ENCODE measurements around the gene AQP3. TPM values are rescaled to one million over a fixed set of nuclear protein-coding genes. Genes with fewer than 3 reads are reported as not detected.

AQP3 gene
- total RNA-seq, 2 donors from 2014 or later: 2.2 to 2.7 TPM

DNA sequence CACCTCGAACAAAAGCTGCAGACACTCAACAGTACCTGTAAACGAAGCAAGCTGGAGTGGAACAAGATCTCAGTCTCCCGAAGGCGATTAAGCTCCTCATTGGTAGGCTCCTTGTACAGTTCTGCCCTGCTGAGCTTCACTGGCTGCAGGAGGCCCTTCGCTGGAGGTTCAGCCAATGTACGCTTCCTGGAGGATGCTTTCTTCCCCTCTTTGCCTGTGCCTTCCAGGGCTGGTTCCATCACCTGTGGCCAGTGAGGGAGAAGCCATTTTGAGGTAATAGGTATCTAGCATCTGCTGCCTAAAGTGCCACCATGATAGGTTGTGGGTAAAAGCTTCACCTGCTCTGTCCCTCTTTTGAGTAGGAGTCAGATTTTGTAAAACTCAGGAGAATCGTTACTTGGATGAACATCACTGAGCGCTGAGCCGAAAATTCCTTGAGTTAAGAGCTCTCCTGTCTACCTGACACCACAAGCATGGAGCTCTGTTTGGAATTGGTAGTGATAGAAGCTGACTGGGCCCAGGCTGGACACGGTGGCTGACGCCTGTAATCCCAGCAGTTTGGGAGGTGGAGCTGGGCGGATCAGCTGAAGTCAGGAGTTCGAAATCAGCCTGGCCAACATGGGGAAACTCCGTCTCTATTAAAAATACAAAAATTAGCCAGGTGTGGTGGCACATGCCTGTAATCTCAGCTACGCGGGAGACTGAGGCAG lies 24.9 kb upstream of the AQP3 start:
- no peak overlapping the region for H3K27ac ChIP-seq (ENCODE audit: low read depth, low read length)
- Mint-ChIP-seq H3K4me1 (peaks cover 11% of the 10 kb centered on the region), H3K27ac (no peak overlapping the region), H3K27me3 (ENCODE audit: insufficient read depth) (no peaks in the 10 kb centered on the region), H3K36me3 (ENCODE audit: low read depth) (peaks cover 42% of the 10 kb centered on the region), H3K4me3 (peak overlapping the region; percentile 99), H3K9me3 (no peaks in the 10 kb centered on the region)
- H3K27me3 ChIP-seq (ENCODE audit: control insufficient read depth, insufficient read depth, low read length, poor library complexity, severe bottlenecking): no peaks in the 10 kb centered on the region
- TF ChIP-seq CTCF (conservative IDR thresholded peaks at IDR 0.05): no peak
- peaks cover 34% of the 10 kb centered on the region for H3K36me3 ChIP-seq (ENCODE audit: control insufficient read depth, insufficient read depth, low read length)
- H3K4me3 ChIP-seq (ENCODE audit: low read length): peak overlapping the region; percentile 100
- H3K9ac ChIP-seq (ENCODE audit: extremely low read depth, low read length, poor library complexity, severe bottlenecking): no peak overlapping the region
- H3K9me3 ChIP-seq (ENCODE audit: control insufficient read depth, low read length): no peaks in the 10 kb centered on the region
- no peaks in the 10 kb centered on the region for H3K4me1 ChIP-seq (ENCODE audit: control insufficient read depth, insufficient read depth, low read length)
- DNase-seq: no peak
- 93% methylated on average over 11 to 16 of the region's 16 CpGs for WGBS, 2 experiments (ENCODE audit: insufficient coverage in 1 of 2, insufficient read length in 1 of 2)

- H3K9me3 ChIP-seq (ENCODE audit: control insufficient read depth, low read length): no peaks in the 10 kb centered on the region
- Mint-ChIP-seq H3K36me3 (ENCODE audit: low read depth) (peaks cover 46% of the 10 kb centered on the region), H3K27ac (peak overlapping the region; percentile 6), H3K9me3 (no peaks in the 10 kb centered on the region), H3K4me3 (no peak overlapping the region), H3K27me3 (ENCODE audit: insufficient read depth) (no peaks in the 10 kb centered on the region), H3K4me1 (peaks cover 11% of the 10 kb centered on the region)
- no peaks in the 10 kb centered on the region for H3K4me1 ChIP-seq (ENCODE audit: control insufficient read depth, insufficient read depth, low read length)
- no peak for DNase-seq
- H3K9ac ChIP-seq (ENCODE audit: extremely low read depth, low read length, poor library complexity, severe bottlenecking): no peak overlapping the region
- no peak for TF ChIP-seq CTCF (conservative IDR thresholded peaks at IDR 0.05)
- no peaks in the 10 kb centered on the region for H3K27me3 ChIP-seq (ENCODE audit: control insufficient read depth, insufficient read depth, low read length, poor library complexity, severe bottlenecking)
- H3K27ac ChIP-seq (ENCODE audit: low read depth, low read length): no peak overlapping the region
- no peak overlapping the region for H3K4me3 ChIP-seq (ENCODE audit: low read length)
- WGBS, 2 experiments (ENCODE audit: insufficient coverage in 1 of 2, insufficient read length in 1 of 2): 89 to 92% methylated on average over 2 of the region's 2 CpGs
- H3K36me3 ChIP-seq (ENCODE audit: control insufficient read depth, insufficient read depth, low read length): peaks cover 35% of the 10 kb centered on the region
Observed at GRCh38 chr9:33471361-33471760, 24.0 kb upstream of the AQP3 start.

- Histone ChIP-seq H3K36me3 (ENCODE audit: control insufficient read depth, insufficient read depth, low read length) (peaks cover 50% of the 10 kb centered on the region), H3K9ac (ENCODE audit: extremely low read depth, low read length, poor library complexity, severe bottlenecking) (no peak overlapping the region), H3K4me1 (ENCODE audit: control insufficient read depth, insufficient read depth, low read length) (no peaks in the 10 kb centered on the region), H3K27ac (ENCODE audit: low read depth, low read length) (no peak overlapping the region), H3K27me3 (ENCODE audit: control insufficient read depth, insufficient read depth, low read length, poor library complexity, severe bottlenecking) (no peaks in the 10 kb centered on the region), H3K9me3 (ENCODE audit: control insufficient read depth, low read length) (no peaks in the 10 kb centered on the region), H3K4me3 (ENCODE audit: low read length) (no peak overlapping the region)
- peaks cover 11% of the 10 kb centered on the region for H3K4me1 Mint-ChIP-seq
- peaks cover 60% of the 10 kb centered on the region for H3K36me3 Mint-ChIP-seq (ENCODE audit: low read depth)
- H3K9me3 Mint-ChIP-seq: no peaks in the 10 kb centered on the region
- 86 to 88% methylated on average over 3 to 6 of the region's 6 CpGs for WGBS, 2 experiments (ENCODE audit: insufficient coverage in 1 of 2, insufficient read length in 1 of 2)
- H3K27ac Mint-ChIP-seq: no peak overlapping the region
- no peaks in the 10 kb centered on the region for H3K27me3 Mint-ChIP-seq (ENCODE audit: insufficient read depth)
- no peak for DNase-seq
- no peak overlapping the region for H3K4me3 Mint-ChIP-seq
- no peak for TF ChIP-seq CTCF (conservative IDR thresholded peaks at IDR 0.05)
Observed at GRCh38 chr9:33469891-33470290, 22.5 kb upstream of the AQP3 start.

Measured in endodermal cell (in vitro differentiated cells).